ENCODE data around the gene PRKCE.

- TF ChIP-seq POLR2A (IDR thresholded peaks at IDR 0.05) (no peak), CTCF (IDR thresholded peaks at IDR 0.05) (no peak)
Observed at GRCh38 chr2:46119453-46119852, 468.0 kb downstream of the PRKCE start.
